Uterus (tissue), 2 donors: Measurements from ENCODE around the gene CAMTA2.

ENCODE experiments used
- POLR2A ChIP-seq, 2 donors: fragments of 450-650 bp; IDR thresholded peaks; one replicate each; pipeline ENCODE4 v1.6.1; 2016; ENCODE audit warnings: antibody characterized with exemption in 2 of 2, mild to moderate bottlenecking in 1 of 2, moderate library complexity in 1 of 2
- TF ChIP-seq, protein P1 (sequence below), 4 experiments: fragments of 200-600 bp in 2 of 4; fragments of 450-650 bp in 2 of 4; sonication (generic) in 2 of 4; IDR thresholded peaks; one replicate each; pipeline ENCODE4 v1.5.1; 2016 to 2019; ENCODE audit warnings: antibody characterized with exemption in 4 of 4, mild to moderate bottlenecking in 2 of 4, moderate library complexity in 1 of 4

DNA sequence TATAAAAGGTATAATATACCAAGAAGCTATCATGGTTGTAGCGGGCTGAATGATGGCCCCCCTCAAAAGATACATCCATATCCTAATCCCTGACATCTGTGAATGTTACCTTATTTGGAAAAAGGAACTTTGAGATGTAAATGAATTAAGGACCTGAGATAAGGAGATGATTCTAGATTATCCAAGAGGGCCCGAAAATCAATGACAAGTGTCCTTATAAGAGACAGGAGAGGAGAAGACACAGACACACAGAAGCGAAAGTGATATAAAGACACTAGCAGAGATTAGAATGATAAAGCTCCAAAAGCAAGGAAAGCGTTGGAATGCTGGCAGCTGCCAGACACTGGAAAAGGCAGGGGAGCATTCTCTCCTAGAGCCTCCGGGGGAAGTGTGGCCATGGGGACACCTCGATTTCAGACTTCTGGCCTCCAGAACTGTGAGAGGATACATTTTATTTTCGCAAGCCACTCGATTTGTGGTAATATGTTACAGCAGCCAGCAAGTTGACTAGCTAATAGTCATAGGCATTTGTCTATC, 67.9 kb downstream of the CAMTA2 start:
- TF ChIP-seq, protein P1, sequence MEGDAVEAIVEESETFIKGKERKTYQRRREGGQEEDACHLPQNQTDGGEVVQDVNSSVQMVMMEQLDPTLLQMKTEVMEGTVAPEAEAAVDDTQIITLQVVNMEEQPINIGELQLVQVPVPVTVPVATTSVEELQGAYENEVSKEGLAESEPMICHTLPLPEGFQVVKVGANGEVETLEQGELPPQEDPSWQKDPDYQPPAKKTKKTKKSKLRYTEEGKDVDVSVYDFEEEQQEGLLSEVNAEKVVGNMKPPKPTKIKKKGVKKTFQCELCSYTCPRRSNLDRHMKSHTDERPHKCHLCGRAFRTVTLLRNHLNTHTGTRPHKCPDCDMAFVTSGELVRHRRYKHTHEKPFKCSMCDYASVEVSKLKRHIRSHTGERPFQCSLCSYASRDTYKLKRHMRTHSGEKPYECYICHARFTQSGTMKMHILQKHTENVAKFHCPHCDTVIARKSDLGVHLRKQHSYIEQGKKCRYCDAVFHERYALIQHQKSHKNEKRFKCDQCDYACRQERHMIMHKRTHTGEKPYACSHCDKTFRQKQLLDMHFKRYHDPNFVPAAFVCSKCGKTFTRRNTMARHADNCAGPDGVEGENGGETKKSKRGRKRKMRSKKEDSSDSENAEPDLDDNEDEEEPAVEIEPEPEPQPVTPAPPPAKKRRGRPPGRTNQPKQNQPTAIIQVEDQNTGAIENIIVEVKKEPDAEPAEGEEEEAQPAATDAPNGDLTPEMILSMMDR (IDR thresholded peaks at IDR 0.05) = no peak
- TF ChIP-seq POLR2A (IDR thresholded peaks at IDR 0.05) = no peak
